Stomach (tissue), 9 donors: ENCODE data around the gene TSTD2. TPM values are rescaled to one million over a fixed set of nuclear protein-coding genes. Genes with fewer than 3 reads are reported as not detected.

ENCODE experiments used
- DNase-seq, 2 donors: peaks; one replicate each; pipeline versions ENCODE4 v3.0.0 to v3.0.0-alpha.2; 2013 to 2019
- H3K27ac ChIP-seq, 5 donors: fragments of 200-600 bp in 4 of 5; sonication (generic) in 4 of 5; one replicate each; pipeline ENCODE4 v1.5.1; 2013 to 2019; ENCODE audit warnings: mild to moderate bottlenecking in 1 of 5, moderate library complexity in 1 of 5
- H3K27me3 ChIP-seq, 3 donors: fragments of 200-600 bp; sonication (generic); one replicate each; pipeline ENCODE4 v1.5.1; 2017 to 2019; ENCODE audit warnings: mixed run types in 1 of 3
- H3K36me3 ChIP-seq, 4 donors: fragments of 200-600 bp; sonication (generic); 1 replicate in 3 of 4; 2 replicates in 1 of 4; pipeline ENCODE4 v1.5.1; 2016 to 2019
- H3K4me1 ChIP-seq, 4 donors: fragments of 200-600 bp; sonication (generic); one replicate each; pipeline ENCODE4 v1.5.1; 2016 to 2019
- H3K4me3 ChIP-seq, 4 donors: fragments of 200-600 bp; sonication (generic) in 3 of 4; one replicate each; pipeline ENCODE4 v1.5.1; 2016 to 2019; ENCODE audit warnings: mild to moderate bottlenecking in 1 of 4
- H3K9me3 ChIP-seq, 4 donors: fragments of 200-600 bp; sonication (generic); one replicate each; pipeline ENCODE4 v1.5.1; 2016 to 2019
- EP300 ChIP-seq: sonication (generic); formaldehyde crosslinking; IDR thresholded peaks from one replicate; pipeline ENCODE4 v1.6.1; 2017; ENCODE audit warnings: antibody characterized with exemption
- POLR2A ChIP-seq, 4 donors: fragments of 450-650 bp; IDR thresholded peaks; one replicate each; pipeline ENCODE4 v1.6.1; 2016; ENCODE audit warnings: antibody characterized with exemption in 4 of 4, control low read depth in 2 of 4, mild to moderate bottlenecking in 1 of 4, moderate library complexity in 1 of 4
- POLR2AphosphoS5 ChIP-seq, 3 donors: sonication (generic); formaldehyde crosslinking; IDR thresholded peaks; one replicate each; pipeline ENCODE4 v1.6.1; 2016; ENCODE audit warnings: antibody characterized with exemption in 3 of 3
- WGBS, 5 donors: extraction: QIAGEN DNeasy Blood & Tissue Kit in 3 of 5; methylation state at CpG; one replicate each; pipeline versions ENCODE4 v1.1.5 to v1.1.7; 2013 to 2018; 5-methylcytosine and 5-hydroxymethylcytosine counted together
- intact Hi-C: fragments of 100-400 bp; cut with DNase I; formaldehyde crosslinking; loops from one replicate; pipeline ENCODE4 v1.15.1; 2023; ENCODE audit warnings: low total_unique reads
- polyA plus RNA-seq, 3 donors: library from polyadenylated mRNA; stranded (reverse); fragments of 200-250 nt; gene quantifications; one replicate each; pipeline ENCODE4 v1.2.3, GENCODE V29; 2013
- total RNA-seq, 5 donors: library from RNA; depleted of rRNA; stranded (reverse); fragments of >200 nt; gene quantifications; one replicate each; pipeline versions ENCODE4 v1.1.0 to v1.2.3, GENCODE V29; 2014 to 2016
- TF ChIP-seq, protein P1 (sequence below), 7 experiments: fragments of 450-650 bp in 4 of 7; fragments of 200-600 bp in 3 of 7; sonication (generic) in 3 of 7; IDR thresholded peaks; one replicate each; pipeline ENCODE4 v1.5.1; 2016 to 2019; ENCODE audit warnings: antibody characterized with exemption in 7 of 7, control low read depth in 2 of 7, mild to moderate bottlenecking in 1 of 7
- donor health status: healthy with polysubstance abuse.
- donor health status: Bipolar disorder and iron deficiency.
- donor health status: healthy.

Gene TSTD2
- total and polyA plus RNA-seq, 8 donors: 2.3 to 29.9 (median 12.3) TPM

DNA sequence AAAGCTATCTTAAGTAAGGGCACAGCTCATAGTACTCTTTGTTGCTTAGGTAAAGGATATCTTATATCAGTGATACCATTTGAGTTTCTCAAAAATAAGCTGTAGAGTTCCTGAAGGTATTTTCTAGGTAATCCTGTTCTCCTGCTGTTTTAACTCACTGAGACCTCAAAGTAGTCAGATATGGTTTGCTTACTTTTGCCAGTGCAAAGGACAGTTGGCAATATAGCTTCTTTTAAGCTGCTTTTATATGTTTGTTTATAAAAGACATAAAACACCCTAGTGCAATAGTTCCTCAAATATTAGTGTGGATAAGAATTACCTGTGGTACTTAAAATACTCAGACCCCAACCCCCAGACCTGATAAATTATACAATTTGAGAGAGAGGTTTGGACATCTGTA lies 12.6 kb upstream of the TSTD2 start:
- no peak for DNase-seq
- Histone ChIP-seq H3K4me1 (peaks cover 0 to 1% (median under 1%) of the 10 kb centered on the region in 4 donors), H3K36me3 (peaks cover 39 to 94% (median 89%) of the 10 kb centered on the region in 4 donors), H3K4me3 (no peak overlapping the region), H3K27ac (no peak overlapping the region), H3K27me3 (no peaks in the 10 kb centered on the region), H3K9me3 (no peaks in the 10 kb centered on the region)
- no peak for TF ChIP-seq POLR2AphosphoS5 (IDR thresholded peaks at IDR 0.05)
- TF ChIP-seq, protein P1, sequence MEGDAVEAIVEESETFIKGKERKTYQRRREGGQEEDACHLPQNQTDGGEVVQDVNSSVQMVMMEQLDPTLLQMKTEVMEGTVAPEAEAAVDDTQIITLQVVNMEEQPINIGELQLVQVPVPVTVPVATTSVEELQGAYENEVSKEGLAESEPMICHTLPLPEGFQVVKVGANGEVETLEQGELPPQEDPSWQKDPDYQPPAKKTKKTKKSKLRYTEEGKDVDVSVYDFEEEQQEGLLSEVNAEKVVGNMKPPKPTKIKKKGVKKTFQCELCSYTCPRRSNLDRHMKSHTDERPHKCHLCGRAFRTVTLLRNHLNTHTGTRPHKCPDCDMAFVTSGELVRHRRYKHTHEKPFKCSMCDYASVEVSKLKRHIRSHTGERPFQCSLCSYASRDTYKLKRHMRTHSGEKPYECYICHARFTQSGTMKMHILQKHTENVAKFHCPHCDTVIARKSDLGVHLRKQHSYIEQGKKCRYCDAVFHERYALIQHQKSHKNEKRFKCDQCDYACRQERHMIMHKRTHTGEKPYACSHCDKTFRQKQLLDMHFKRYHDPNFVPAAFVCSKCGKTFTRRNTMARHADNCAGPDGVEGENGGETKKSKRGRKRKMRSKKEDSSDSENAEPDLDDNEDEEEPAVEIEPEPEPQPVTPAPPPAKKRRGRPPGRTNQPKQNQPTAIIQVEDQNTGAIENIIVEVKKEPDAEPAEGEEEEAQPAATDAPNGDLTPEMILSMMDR (IDR thresholded peaks at IDR 0.05): no peak
- no peak for TF ChIP-seq EP300
- TF ChIP-seq POLR2A (IDR thresholded peaks at IDR 0.05): no peak
- intact Hi-C loops: no loop called here

DNA sequence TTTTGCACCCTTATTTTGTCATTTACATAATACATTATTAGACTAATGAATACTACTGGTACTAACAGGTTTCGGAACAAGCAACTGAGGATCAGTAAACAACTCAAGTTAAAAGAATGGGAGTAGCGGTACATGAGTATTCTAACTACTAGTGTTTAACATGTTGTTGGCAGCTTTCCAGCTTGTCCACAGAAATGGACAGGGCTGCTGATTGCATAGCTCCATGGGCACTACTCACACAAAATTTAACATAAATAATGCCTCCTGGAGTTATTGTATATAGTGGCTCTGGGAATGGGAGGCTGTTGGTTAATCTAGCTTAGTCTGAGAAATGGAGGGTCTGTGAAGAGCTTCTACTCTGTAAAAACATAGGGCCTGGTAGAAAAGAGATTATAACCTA lies 7.2 kb upstream of the TSTD2 start:
- Histone ChIP-seq H3K9me3 (no peaks in the 10 kb centered on the region), H3K27me3 (no peaks in the 10 kb centered on the region), H3K36me3 (peaks cover 15 to 46% (median 42%) of the 10 kb centered on the region in 4 donors), H3K4me3 (no peak overlapping the region), H3K27ac (no peak overlapping the region), H3K4me1 (peaks cover 22 to 50% (median 41%) of the 10 kb centered on the region in 4 donors)
- intact Hi-C loops: no loop called here
- peak in 1 of 2 donors; percentile 59 for DNase-seq
- TF ChIP-seq EP300: no peak
- no peak for TF ChIP-seq POLR2A (IDR thresholded peaks at IDR 0.05)
- TF ChIP-seq, protein P1 (IDR thresholded peaks at IDR 0.05): no peak
- TF ChIP-seq POLR2AphosphoS5 (IDR thresholded peaks at IDR 0.05): no peak
- WGBS, 5 donors: 29 to 61% (median 45%) methylated on average over 2 of the region's 2 CpGs

DNA sequence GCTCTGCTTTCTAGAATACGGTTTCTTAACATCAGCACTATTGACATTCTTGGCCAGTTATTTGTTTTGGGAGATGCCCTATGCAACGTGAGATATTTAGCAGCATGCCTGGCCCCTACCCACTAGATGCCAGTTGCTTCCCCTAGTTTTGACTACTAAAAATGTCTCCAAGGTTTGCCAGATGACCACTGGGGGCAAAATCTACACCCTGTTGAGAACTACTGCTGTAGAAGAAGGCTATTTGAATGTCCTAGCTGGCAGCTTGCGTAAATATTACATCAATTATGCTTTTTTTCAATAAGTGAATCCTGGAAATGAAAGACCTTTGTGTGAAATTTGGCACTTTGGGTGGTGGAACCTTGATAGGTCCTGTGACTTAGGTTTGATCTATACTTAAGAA lies 5.5 kb upstream of the TSTD2 start:
- intact Hi-C loops: no loop called here
- Histone ChIP-seq H3K9me3 (no peaks in the 10 kb centered on the region), H3K4me3 (no peak overlapping the region), H3K27me3 (no peaks in the 10 kb centered on the region), H3K36me3 (peaks cover 8 to 31% (median 25%) of the 10 kb centered on the region in 4 donors), H3K4me1 (peaks cover 30 to 62% (median 51%) of the 10 kb centered on the region in 4 donors), H3K27ac (no peak overlapping the region)
- TF ChIP-seq, protein P1 (IDR thresholded peaks at IDR 0.05): no peak
- no peak for TF ChIP-seq POLR2AphosphoS5 (IDR thresholded peaks at IDR 0.05)
- no peak for TF ChIP-seq POLR2A (IDR thresholded peaks at IDR 0.05)
- 43 to 69% (median 64%) methylated on average over 3 of the region's 3 CpGs for WGBS, 5 donors
- no peak for DNase-seq

DNA sequence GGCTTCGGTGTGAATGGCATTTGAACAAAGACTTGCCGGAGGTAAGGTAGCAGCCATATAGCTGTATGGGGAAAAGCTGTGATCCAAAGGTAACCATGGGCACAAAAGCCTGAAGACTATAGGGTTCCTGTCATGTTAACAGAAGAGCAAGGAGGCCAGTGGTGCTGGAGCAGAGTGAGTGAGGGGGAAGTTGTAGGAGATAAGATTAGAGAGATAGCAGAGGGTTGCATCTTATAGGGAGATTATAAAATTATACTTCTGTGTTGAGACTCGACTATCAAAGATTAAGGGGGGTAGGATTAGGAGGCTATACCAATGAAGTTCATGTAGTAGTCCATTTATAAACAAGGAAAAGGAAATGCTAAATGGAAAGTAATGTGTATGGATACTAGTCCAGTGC lies 3.7 kb upstream of the TSTD2 start:
- no peak for DNase-seq
- H3K9me3 ChIP-seq: no peaks in the 10 kb centered on the region
- H3K4me1 ChIP-seq: peaks cover 33 to 67% (median 57%) of the 10 kb centered on the region in 4 donors
- intact Hi-C loops: no loop called here
- no peak overlapping the region for H3K4me3 ChIP-seq
- peaks cover 0 to 13% (median 9%) of the 10 kb centered on the region in 4 donors for H3K36me3 ChIP-seq
- H3K27me3 ChIP-seq: no peaks in the 10 kb centered on the region
- TF ChIP-seq POLR2A (IDR thresholded peaks at IDR 0.05): no peak
- TF ChIP-seq EP300: no peak
- TF ChIP-seq POLR2AphosphoS5 (IDR thresholded peaks at IDR 0.05): no peak
- TF ChIP-seq, protein P1 (IDR thresholded peaks at IDR 0.05): no peak
- H3K27ac ChIP-seq: no peak overlapping the region
- 69 to 74% (median 71%) methylated on average over 3 of the region's 3 CpGs for WGBS, 5 donors
